Smooth muscle cell of the brain vasculature (primary cell): ENCODE results near the gene TBC1D30.

Experiments
- DNase-seq: peaks from one replicate; pipeline ENCODE4 v3.0.0-alpha.2; 2012; ENCODE audit warnings: low read depth, low spot score

TBC1D30 gene

DNA sequence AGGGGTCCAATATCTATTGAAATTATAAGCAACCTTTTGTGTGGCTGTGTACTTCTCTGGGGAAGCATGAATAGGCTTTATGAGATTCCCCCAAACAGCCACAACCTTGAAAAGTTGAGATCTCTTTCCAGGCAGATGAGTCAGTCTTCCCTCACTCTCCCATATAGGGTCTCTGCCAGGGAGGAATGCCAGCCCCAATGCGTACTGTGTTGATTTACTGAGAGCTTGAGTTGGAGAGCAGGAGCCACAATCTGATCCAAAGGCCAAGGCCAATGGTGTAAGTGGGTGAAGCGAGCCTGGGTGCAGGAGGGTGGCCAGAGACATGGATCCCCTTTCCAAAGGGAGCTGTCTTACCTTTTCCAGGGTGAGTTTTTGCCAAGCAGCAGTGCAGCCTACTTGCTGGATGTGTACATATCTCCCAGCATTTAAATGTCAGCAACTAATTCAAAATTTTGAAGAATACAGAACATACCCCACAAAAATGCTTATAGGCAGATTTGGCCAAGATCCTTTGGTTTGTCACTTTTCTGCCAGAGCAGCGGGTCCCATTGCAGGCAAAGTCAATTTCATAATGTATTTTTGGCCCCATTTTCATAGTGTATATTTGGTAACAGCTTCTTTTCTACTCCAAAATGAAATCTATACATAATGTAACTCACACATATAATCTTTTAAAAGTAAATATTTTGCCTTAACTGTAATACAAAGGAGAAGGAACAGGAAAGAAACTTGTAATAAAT lies 88.2 kb downstream of the TBC1D30 start:
- DNase-seq, result no peak

DNA sequence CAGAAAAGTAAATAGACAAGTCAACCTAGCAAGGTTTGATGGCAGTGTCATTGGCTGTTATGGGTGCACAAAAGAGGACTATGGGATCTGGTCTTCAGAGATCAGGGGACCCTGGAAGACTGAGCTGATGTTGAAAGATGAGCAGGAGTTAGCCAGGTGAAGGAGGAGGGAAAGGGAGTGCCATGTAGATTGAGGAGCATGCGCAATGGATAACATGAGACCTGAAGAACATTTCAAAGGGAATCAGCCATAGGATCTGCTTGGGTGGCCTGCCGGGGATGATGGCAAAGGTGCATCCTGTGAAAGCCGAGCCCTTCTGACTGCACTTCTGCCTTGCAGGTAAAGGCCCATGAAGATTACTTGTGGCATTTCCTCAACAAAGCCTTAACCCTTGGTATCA lies 90.8 kb downstream of the TBC1D30 start:
- no peak for DNase-seq

DNA sequence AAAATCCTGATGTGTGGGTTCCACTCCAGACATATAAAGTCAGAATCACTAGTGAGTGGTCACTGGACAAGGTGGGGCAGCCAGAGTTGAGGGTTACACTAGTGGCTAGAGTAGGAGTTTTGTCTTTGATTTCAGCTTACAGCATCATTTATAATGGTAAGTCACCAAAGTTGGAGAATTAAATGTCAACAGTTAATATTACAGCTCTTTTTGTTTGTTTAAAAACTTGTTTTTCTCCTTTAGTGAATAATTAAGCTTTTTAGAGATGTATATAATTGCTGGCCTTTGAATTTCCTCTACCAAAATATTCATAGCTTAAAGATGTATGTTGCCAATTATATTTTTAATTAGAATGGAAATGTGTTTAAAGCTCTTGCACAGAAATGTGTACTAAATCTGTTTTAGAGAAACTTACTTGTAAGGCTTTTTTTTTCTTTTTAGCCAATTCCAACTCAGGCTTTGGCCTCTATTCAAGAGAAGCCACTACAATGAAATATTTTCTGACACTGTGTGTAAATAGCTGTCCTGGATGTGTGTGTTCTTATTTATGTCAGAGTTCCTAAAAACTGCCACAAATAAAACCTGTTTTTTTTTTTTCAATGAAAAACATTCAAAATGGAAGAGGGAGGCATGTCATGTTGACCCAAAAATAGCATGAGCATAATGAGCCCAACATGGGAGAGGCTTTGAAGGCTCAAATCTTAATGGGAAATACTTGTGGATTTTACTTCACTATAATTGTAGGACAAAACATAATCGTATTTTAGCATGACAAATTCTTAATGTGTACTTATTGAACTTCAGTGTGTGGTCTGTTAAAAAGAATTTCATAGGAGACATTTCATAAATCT lies 92.2 kb downstream of the TBC1D30 start:
- no peak for DNase-seq

DNA sequence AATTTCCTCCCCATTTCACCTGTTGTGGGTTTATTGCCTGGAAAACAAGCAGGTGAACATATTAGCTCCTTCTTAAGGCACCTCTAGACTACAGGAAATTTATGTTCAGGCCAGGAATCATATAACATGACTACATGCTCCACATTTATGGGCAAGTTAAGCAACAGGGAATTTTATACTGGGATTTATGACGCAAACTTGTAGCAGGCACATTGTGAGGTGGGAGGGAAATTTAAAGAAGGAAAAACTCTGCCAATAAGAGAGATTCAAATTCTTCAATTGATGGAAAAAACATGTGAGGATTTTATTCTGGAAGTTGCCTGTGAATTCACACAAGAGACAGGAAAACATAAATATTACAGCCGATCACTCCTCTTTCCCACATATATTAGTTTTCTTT lies 93.9 kb downstream of the TBC1D30 start:
- no peak for DNase-seq

DNA sequence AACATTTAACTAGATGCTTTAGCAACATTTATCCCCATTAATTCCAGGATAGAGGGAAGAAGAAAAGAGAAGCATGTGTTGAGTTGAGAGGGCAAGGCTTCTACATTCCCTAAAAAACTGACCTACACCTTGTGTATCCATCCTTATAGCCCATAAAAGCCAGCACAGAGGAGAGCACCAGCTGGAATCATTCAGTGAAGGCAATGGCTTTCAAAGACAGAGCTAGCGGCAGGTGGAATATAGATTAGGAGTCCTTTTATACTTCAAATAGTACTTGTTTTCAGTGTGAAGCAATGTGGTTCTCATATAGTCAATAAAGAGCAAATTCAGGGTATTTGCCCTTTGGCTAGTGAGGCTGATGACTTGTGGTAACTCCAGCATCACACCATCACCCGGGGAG lies 94.4 kb downstream of the TBC1D30 start:
- DNase-seq, result no peak

DNA sequence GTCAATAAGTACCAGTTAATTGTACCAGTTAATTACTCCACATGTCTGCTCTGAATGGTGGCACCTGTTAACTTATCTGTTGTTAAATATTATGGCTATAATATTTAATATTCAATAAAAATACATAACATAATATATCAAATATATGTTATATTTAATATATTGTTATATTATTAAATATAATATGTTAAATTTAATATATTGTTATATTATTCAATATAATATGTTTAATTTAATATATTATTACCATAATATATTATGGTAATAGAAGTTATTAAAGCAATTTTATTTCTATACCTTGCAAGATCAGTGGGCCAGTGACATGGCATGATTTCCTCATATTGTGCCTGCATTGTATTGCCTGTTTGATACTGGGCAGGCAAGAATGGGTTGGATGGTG lies 98.4 kb downstream of the TBC1D30 start:
- DNase-seq, result no peak

DNA sequence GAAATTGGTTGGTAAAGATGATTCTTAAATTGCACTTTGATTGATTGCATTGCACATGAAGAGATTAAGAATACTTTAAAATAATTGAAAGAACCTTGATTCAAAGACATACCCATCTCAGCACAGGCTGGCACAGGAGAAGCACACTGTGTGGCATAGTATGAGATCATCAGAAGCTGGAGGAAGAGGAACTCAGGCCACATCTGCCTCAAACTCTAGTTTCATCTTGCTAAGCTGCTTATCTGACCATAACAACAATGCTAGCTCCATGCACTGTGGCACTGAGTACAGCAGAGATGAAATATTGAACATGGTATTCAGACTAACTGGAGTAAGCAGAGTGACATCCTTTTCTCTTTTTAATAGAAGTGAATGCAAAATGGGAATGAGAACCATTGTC lies 99.1 kb downstream of the TBC1D30 start:
- no peak for DNase-seq
